ENCODE measurements around the gene LSM10.
A peak's percentile ranks its signal among the peaks of the same experiment; 100 is the strongest.

The LSM10 gene

GRCh38 chr1:36380782-36381181, 16.9 kb downstream of the LSM10 start:
- H3K4me3 ChIP-seq (ENCODE audit: low read depth, low read length): no peak overlapping the region
- no peak for DNase-seq (ENCODE audit: low read depth)
- TF ChIP-seq CTCF (conservative IDR thresholded peaks at IDR 0.05; ENCODE audit: low read depth, low read length): no peak

- no peak for TF ChIP-seq CTCF (conservative IDR thresholded peaks at IDR 0.05; ENCODE audit: low read depth, low read length)
- DNase-seq (ENCODE audit: low read depth): no peak
- H3K4me3 ChIP-seq (ENCODE audit: low read depth, low read length): no peak overlapping the region
Observed at GRCh38 chr1:36380143-36380619, 17.5 kb downstream of the LSM10 start.

- DNase-seq (ENCODE audit: low read depth): no peak
- no peak overlapping the region for H3K4me3 ChIP-seq (ENCODE audit: low read depth, low read length)
- TF ChIP-seq CTCF (conservative IDR thresholded peaks at IDR 0.05; ENCODE audit: low read depth, low read length): no peak
Observed at GRCh38 chr1:36377791-36378492, 19.8 kb downstream of the LSM10 start.

- no peak for DNase-seq (ENCODE audit: low read depth)
- no peak for TF ChIP-seq CTCF (conservative IDR thresholded peaks at IDR 0.05; ENCODE audit: low read depth, low read length)
- no peak overlapping the region for H3K4me3 ChIP-seq (ENCODE audit: low read depth, low read length)
Observed at GRCh38 chr1:36372617-36373016, 25.1 kb downstream of the LSM10 start.

GRCh38 chr1:36369061-36369861, 28.4 kb downstream of the LSM10 start:
- H3K4me3 ChIP-seq (ENCODE audit: low read depth, low read length): no peak overlapping the region
- TF ChIP-seq CTCF (conservative IDR thresholded peaks at IDR 0.05; ENCODE audit: low read depth, low read length): peak; percentile 89
- peak; percentile 77 for DNase-seq (ENCODE audit: low read depth)

GRCh38 chr1:36367798-36368197, 29.9 kb downstream of the LSM10 start:
- TF ChIP-seq CTCF (conservative IDR thresholded peaks at IDR 0.05; ENCODE audit: low read depth, low read length): no peak
- DNase-seq (ENCODE audit: low read depth): no peak

More at GRCh38 chr1:36367798-36368197, 29.9 kb downstream of the LSM10 start:
- no peak overlapping the region for H3K4me3 ChIP-seq (ENCODE audit: low read depth, low read length)

Measured in choroid plexus epithelial cell (primary cell).